Measurements from ENCODE around the gene MMGT1. TPM values are rescaled to one million over a fixed set of nuclear protein-coding genes. Genes with fewer than 3 reads are reported as not detected.
"Not testable (repeated sequence)": the region's sequence is repeated elsewhere in the genome, so short reads cannot be mapped to it uniquely, and the experiment has no call there.

The MMGT1 gene
- total RNA-seq, 4 donors from 2014 or later, result 31.2 to 43.7 (median 37.4) TPM

DNA sequence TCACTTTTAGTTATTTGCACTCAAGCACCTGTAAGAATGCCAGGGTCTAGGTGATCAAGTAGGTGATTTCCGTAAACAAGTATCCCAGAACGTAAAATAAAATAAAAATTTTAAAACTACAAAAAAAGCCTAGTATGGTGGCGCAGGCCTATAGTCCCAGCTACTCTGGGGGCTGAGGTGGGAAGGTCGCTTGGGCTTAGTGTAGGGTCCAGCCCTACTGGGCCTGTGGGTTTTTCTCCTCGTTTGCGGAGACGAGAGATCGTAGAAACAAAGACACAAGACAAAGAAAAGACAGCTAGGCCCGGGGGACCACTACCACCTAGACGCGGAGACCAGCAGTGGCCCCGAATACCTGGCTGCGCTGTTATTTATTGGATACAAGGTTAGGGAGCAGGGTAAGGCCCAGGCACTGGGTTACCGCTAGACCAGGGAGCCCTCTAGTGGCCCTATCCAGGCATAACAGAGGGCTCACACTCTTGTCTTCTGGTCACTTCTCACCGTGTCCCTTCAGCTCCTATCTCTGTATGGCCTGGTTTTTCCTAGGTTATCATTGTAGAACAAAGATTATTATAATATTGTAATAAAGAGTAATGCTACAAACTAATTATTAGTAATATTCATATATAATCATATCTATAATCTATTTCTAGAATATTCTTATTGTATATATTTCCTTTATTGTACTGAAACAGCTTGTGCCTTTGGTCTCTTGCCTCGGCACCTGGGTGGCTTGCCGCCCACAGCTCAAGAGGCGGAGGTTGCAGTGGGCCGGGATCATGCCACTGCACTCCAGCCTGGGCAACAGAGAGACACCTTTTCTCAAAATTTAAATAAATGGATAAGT is 41.9 kb downstream of the MMGT1 start:
- TF ChIP-seq, protein P1, sequence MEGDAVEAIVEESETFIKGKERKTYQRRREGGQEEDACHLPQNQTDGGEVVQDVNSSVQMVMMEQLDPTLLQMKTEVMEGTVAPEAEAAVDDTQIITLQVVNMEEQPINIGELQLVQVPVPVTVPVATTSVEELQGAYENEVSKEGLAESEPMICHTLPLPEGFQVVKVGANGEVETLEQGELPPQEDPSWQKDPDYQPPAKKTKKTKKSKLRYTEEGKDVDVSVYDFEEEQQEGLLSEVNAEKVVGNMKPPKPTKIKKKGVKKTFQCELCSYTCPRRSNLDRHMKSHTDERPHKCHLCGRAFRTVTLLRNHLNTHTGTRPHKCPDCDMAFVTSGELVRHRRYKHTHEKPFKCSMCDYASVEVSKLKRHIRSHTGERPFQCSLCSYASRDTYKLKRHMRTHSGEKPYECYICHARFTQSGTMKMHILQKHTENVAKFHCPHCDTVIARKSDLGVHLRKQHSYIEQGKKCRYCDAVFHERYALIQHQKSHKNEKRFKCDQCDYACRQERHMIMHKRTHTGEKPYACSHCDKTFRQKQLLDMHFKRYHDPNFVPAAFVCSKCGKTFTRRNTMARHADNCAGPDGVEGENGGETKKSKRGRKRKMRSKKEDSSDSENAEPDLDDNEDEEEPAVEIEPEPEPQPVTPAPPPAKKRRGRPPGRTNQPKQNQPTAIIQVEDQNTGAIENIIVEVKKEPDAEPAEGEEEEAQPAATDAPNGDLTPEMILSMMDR (IDR thresholded peaks at IDR 0.05), result peak; percentile 13 to 62 (median 42)
- no peak for TF ChIP-seq POLR2A (IDR thresholded peaks at IDR 0.05)
- peak; percentile 39 to 47 for DNase-seq
- Histone ChIP-seq H3K27me3 (no peaks in the 10 kb centered on the region), H3K4me3 (replicated peaks in 1 of 3) (no peak overlapping the region), H3K36me3 (no peaks in the 10 kb centered on the region), H3K9me3 (no peaks in the 10 kb centered on the region), H3K4me1 (no peaks in the 10 kb centered on the region), H3K27ac (no peak overlapping the region)
- 38 to 45% methylated on average over 17 to 19 of the region's 19 CpGs for WGBS, 2 donors
- intact Hi-C loops (cut with DNase I), result no loop called here

DNA sequence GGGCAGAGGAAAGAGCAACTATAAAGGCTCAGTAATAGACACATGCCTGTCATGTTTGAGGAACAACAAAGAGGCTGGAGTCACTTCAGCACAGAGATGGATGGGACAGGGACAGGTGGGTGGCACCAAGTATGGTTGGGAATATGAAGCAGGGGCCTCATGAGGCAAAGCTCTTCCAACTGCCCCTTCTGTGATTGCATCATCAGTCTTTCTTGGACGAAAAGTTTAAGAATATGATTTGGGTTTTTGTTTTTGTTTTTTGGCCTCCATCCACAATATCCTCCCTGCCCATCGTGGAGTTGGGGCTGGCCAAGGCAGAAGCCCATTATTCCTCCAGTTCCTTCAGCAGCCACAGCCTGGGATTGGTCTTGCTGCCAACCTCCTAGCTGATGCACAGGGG is 45.9 kb downstream of the MMGT1 start:
- TF ChIP-seq, protein P1 (IDR thresholded peaks at IDR 0.05), result no peak
- TF ChIP-seq POLR2A (IDR thresholded peaks at IDR 0.05), result no peak
- 75 to 88% methylated on average over 2 of the region's 2 CpGs for WGBS, 2 donors
- Histone ChIP-seq H3K36me3 (no peaks in the 10 kb centered on the region), H3K27ac (no peak overlapping the region), H3K9me3 (no peaks in the 10 kb centered on the region), H3K27me3 (no peaks in the 10 kb centered on the region), H3K4me3 (replicated peaks in 1 of 3) (no peak overlapping the region), H3K4me1 (no peaks in the 10 kb centered on the region)
- intact Hi-C loops (cut with DNase I), result no loop called here
- DNase-seq, result no peak

GRCh38 chrX:135923353-135923752 is 50.4 kb downstream of the MMGT1 start:
- H3K36me3 ChIP-seq, result no peaks in the 10 kb centered on the region
- H3K4me1 ChIP-seq, result no peaks in the 10 kb centered on the region
- no peak overlapping the region for H3K27ac ChIP-seq
- no peak for DNase-seq
- no peaks in the 10 kb centered on the region for H3K27me3 ChIP-seq
- 74 to 86% methylated on average over 5 of the region's 5 CpGs for WGBS, 2 donors
- no peak for TF ChIP-seq POLR2A (IDR thresholded peaks at IDR 0.05)
- TF ChIP-seq, protein P1 (IDR thresholded peaks at IDR 0.05), result peak in 1 of 6 experiments; percentile 16
- H3K4me3 ChIP-seq (replicated peaks in 1 of 3), result no peak overlapping the region
- intact Hi-C loops (cut with DNase I), result no loop called here
- no peaks in the 10 kb centered on the region for H3K9me3 ChIP-seq

DNA sequence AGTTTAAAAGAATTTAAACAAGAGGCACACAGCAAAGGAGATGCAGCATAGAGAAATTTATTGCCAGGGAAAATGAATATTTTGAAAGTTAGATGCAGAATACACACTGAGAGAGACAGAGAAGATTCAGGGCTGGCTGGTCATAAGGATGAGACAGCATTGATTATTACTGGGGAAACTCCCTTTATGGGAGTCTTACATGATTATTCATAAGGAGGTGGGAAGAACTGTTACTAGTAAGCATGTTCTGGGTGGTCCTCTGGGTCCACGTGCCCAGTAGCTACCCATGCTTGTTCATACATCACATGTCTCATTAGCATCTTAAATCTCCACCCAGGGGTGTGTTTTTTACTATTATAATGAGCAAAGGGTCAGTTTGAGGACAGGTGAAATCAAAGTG is 53.3 kb downstream of the MMGT1 start:
- H3K4me1 ChIP-seq; DNase-seq; H3K9me3 ChIP-seq; H3K27ac ChIP-seq; intact Hi-C loops (cut with DNase I); H3K27me3 ChIP-seq; H3K4me3 ChIP-seq (replicated peaks in 1 of 3); H3K36me3 ChIP-seq: not testable (repeated sequence)
- WGBS, 2 donors, result 62 to 75% methylated on average over 1 of the region's 1 CpG

DNA sequence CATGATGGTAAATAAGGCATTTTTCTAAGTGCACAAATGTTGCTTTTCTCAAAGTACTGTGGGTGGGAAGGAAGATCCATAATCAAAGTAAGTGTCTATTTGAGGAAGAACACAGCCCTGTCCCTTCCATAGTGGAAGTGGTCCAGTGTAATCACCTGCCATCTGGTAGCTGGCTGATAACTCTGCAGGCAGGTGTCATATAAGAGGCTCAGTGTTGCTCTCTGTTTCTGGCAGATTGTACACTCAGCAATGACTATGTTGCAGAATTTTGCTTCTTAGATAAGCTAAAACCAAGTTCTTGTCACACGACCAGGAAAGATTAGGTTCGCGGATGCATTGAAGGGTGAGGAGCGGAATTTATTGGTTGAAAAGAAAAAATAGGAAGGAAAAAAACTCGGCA is 59.4 kb downstream of the MMGT1 start:
- Histone ChIP-seq H3K27ac (no peak overlapping the region), H3K27me3 (no peaks in the 10 kb centered on the region), H3K4me1 (no peaks in the 10 kb centered on the region), H3K36me3 (no peaks in the 10 kb centered on the region), H3K4me3 (replicated peaks in 1 of 3) (no peak overlapping the region), H3K9me3 (no peaks in the 10 kb centered on the region)
- intact Hi-C loops (cut with DNase I), result no loop called here
- TF ChIP-seq POLR2A (IDR thresholded peaks at IDR 0.05), result no peak
- TF ChIP-seq, protein P1 (IDR thresholded peaks at IDR 0.05), result no peak
- 81 to 90% methylated on average over 5 of the region's 5 CpGs for WGBS, 2 donors
- no peak for DNase-seq

Other genes starting within 250 kb of the MMGT1 start
- not detected for gene CT45A3, start 205.8 kb downstream of the MMGT1 start, total RNA-seq
- not detected for gene CT45A5, start 188.5 kb downstream of the MMGT1 start, total RNA-seq
- not detected for gene CT45A6, start 171.2 kb downstream of the MMGT1 start, total RNA-seq
- not detected for gene CT45A2, start 154.0 kb downstream of the MMGT1 start, total RNA-seq
- not detected for gene CT45A7, start 136.7 kb downstream of the MMGT1 start, total RNA-seq
- not detected for gene CT45A8, start 119.5 kb downstream of the MMGT1 start, total RNA-seq
- gene CT45A9, start 102.2 kb downstream of the MMGT1 start, total RNA-seq, result not detected
- gene CT45A10, start 80.5 kb downstream of the MMGT1 start, total RNA-seq, result not detected
- gene SAGE1, start 80.3 kb downstream of the MMGT1 start, total RNA-seq, result not detected
- 10 to 100 TPM; 15.2 to 21.7 (median 18.5) TPM for gene SLC9A6, start 11.4 kb upstream of the MMGT1 start, total RNA-seq
- gene FHL1, start 173.5 kb upstream of the MMGT1 start, total RNA-seq, result 100 to 1,000 TPM; 223 to 313 (median 230) TPM

All from thyroid gland (tissue), 4 donors.